Measurements from ENCODE around the gene SPAG4.

DNA sequence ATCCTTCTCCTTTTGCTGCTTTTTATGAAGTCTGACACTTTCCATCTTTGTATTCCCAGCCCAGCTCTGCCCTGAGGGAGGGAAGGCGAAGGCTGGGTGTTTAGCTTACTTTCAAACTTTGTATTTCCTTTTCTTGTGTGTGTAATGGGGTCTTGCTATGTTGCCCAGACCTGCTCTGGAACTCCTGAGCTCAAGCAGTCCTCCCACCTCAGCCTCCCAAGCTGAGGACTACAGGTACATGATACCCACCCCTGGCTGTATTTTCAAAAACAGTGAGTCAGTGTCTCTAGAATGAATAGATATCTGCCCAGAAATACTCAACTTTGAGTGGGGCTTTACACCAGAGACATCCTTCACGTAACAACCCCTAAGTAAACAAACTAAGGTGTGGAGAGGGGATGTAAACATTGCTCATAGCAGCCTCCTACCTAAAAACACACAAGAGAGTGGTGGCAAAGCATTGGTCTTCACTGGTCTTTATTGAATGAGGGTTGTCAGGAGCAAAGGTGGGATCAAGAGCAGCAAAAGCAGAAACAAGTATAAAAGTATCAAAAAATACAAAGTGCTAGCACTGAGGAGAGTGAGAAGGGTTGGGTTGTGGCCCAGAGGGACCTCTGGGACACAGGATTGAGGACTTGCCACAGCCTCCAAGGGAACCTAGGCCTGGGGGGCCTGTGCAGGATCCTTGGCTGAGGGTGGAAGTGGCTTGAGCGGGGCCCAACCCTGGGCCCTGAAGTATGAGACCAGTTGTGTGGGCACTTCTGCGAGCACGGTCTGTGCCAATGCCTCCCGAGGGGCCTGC, 10.2 kb downstream of the SPAG4 start:
- TF ChIP-seq, protein P1, sequence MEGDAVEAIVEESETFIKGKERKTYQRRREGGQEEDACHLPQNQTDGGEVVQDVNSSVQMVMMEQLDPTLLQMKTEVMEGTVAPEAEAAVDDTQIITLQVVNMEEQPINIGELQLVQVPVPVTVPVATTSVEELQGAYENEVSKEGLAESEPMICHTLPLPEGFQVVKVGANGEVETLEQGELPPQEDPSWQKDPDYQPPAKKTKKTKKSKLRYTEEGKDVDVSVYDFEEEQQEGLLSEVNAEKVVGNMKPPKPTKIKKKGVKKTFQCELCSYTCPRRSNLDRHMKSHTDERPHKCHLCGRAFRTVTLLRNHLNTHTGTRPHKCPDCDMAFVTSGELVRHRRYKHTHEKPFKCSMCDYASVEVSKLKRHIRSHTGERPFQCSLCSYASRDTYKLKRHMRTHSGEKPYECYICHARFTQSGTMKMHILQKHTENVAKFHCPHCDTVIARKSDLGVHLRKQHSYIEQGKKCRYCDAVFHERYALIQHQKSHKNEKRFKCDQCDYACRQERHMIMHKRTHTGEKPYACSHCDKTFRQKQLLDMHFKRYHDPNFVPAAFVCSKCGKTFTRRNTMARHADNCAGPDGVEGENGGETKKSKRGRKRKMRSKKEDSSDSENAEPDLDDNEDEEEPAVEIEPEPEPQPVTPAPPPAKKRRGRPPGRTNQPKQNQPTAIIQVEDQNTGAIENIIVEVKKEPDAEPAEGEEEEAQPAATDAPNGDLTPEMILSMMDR (conservative IDR thresholded peaks at IDR 0.05 in 1 of 2, IDR thresholded peaks at IDR 0.05 in 1 of 2; ENCODE audit: low read depth in 1 of 2, low read length in 2 of 2) = no peak
- no peak for TF ChIP-seq EZH2 (IDR thresholded peaks at IDR 0.05; ENCODE audit: low read length, missing control alignments)
